Measurements from ENCODE around the gene SP2.

The SP2 gene

DNA sequence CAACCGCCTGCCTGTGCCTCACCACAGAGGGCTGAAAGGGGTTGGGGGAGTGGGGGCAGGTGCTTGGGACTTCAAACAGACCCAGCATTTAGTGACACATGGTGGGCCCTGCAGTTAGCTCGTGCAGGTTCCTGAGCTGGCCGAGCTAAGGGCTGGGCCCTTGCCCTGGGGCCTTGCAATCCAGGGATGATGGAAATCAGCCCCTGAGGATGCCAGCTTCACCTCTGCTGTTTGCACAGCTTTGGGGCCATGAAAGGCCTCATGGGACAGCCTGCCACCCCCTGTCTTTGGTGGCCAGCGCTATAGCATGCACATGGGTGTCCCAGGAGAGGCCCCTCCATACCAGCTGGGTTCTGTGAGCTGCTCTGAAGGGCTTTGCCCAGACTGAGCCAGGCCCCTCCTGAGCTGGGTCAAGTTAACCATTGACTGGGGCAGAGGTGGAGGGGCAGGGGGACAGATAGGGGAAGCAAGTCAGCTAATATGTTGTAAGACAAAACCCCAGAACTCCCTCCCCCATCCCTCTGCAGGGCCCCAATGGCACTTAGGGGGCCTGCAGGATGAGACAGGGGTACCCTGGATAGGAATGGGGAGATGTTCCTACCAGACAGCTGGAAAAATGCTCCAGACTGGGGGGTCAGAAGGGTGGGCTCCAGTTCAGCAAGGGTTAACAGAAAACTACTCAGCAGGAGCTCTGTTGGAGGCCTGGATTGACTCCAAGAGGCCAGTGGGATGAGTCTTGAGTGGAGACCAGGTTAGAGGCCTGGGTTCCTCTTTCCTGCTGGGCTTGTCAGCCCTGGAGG is 61.0 kb downstream of the SP2 start:
- Histone ChIP-seq H2AFZ (ENCODE audit: low read depth, low read length) (no peak overlapping the region), H4K20me1 (ENCODE audit: insufficient read depth, low read length) (no peaks in the 10 kb centered on the region), H3K27ac (ENCODE audit: low read length) (no peak overlapping the region), H3K9ac (ENCODE audit: low read length) (no peak overlapping the region), H3K4me3 (ENCODE audit: low read length) (no peak overlapping the region), H3K9me3 (ENCODE audit: insufficient read depth, low read length) (no peaks in the 10 kb centered on the region), H3K4me2 (ENCODE audit: low read length) (no peak overlapping the region), H3K36me3 (replicated peaks; ENCODE audit: low read depth, low read length) (peaks cover 8% of the 10 kb centered on the region), H3K27me3 (ENCODE audit: low read depth, low read length) (0 out of 2 replicates have a peak, but pooled peaks cover 3% of the 10 kb centered on the region), H3K4me1 (ENCODE audit: low read length) (peaks cover 4% of the 10 kb centered on the region), H3K79me2 (ENCODE audit: low read length) (no peaks in the 10 kb centered on the region)
- TF ChIP-seq EZH2phosphoT487 (IDR thresholded peaks at IDR 0.05; ENCODE audit: low read depth): no peak
- TF ChIP-seq, protein P1, sequence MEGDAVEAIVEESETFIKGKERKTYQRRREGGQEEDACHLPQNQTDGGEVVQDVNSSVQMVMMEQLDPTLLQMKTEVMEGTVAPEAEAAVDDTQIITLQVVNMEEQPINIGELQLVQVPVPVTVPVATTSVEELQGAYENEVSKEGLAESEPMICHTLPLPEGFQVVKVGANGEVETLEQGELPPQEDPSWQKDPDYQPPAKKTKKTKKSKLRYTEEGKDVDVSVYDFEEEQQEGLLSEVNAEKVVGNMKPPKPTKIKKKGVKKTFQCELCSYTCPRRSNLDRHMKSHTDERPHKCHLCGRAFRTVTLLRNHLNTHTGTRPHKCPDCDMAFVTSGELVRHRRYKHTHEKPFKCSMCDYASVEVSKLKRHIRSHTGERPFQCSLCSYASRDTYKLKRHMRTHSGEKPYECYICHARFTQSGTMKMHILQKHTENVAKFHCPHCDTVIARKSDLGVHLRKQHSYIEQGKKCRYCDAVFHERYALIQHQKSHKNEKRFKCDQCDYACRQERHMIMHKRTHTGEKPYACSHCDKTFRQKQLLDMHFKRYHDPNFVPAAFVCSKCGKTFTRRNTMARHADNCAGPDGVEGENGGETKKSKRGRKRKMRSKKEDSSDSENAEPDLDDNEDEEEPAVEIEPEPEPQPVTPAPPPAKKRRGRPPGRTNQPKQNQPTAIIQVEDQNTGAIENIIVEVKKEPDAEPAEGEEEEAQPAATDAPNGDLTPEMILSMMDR (IDR thresholded peaks at IDR 0.05; ENCODE audit: low read depth, low read length): no peak

DNA sequence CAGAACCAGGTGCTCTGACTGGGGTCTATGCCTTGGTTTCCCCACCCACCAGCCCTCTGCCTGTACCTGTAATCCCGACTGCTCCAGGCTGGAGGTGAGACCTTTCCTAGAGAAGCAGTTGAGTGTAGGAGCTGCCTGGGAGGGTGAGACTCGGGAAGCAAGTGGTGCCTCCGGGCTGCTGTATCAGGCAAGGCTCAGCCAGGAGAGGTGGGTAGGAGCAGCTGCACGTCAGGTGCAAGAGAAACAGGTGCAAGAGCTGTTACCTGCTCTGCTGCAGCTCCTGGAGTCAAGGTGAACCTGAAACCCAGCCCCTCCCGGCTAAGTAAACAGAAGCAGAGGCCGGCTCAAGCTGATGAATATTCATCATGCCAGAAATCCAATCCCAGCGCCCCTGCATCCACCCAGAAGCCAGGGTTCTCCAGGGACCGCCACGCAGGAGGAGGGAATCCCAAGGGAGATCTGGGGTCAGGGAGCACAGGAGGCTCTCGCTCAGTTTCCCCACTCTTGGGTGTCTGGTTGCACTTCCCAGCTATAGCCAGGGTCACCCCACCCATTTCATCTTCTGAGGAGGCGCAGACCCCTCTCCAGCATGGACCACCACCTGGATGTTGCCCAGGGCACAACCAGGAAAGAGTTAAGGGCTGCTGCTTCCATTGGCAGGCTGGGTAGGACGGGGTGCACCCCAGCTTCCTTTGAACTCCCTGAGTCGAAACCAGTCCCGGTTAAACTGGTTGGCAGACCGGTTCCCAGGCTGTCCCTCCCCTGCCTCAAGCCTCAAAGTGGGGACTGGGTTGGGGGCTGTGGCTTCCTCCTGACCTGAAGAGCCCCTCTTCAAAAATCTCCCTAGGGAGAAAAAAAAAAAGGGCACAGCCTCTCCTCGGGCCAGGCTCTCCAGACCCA is 61.8 kb downstream of the SP2 start, which contains the start of gene PRR15L:
Gene PRR15L (minus strand): TSS at position 293 of the 900 bp plus-strand sequence. CDS start 4,649 bp downstream, outside the sequence.
- Histone ChIP-seq H3K4me1 (ENCODE audit: low read length) (no peaks in the 10 kb centered on the region), H3K27me3 (ENCODE audit: low read depth, low read length) (0 out of 2 replicates have a peak, but pooled peaks cover 3% of the 10 kb centered on the region), H2AFZ (ENCODE audit: low read depth, low read length) (no peak within 1 kb of the TSS), H3K9me3 (ENCODE audit: insufficient read depth, low read length) (no peaks in the 10 kb centered on the region), H3K9ac (ENCODE audit: low read length) (no peak within 1 kb of the TSS), H3K36me3 (replicated peaks; ENCODE audit: low read depth, low read length) (peaks cover 8% of the 10 kb centered on the region), H4K20me1 (ENCODE audit: insufficient read depth, low read length) (no peaks in the 10 kb centered on the region), H3K27ac (ENCODE audit: low read length) (no peak within 1 kb of the TSS), H3K4me2 (ENCODE audit: low read length) (no peak within 1 kb of the TSS), H3K79me2 (ENCODE audit: low read length) (no peaks in the 10 kb centered on the region), H3K4me3 (ENCODE audit: low read length) (no peak within 1 kb of the TSS)
- TF ChIP-seq, protein P1 (IDR thresholded peaks at IDR 0.05; ENCODE audit: low read depth, low read length): no peak
- no peak for TF ChIP-seq EZH2phosphoT487 (IDR thresholded peaks at IDR 0.05; ENCODE audit: low read depth)

DNA sequence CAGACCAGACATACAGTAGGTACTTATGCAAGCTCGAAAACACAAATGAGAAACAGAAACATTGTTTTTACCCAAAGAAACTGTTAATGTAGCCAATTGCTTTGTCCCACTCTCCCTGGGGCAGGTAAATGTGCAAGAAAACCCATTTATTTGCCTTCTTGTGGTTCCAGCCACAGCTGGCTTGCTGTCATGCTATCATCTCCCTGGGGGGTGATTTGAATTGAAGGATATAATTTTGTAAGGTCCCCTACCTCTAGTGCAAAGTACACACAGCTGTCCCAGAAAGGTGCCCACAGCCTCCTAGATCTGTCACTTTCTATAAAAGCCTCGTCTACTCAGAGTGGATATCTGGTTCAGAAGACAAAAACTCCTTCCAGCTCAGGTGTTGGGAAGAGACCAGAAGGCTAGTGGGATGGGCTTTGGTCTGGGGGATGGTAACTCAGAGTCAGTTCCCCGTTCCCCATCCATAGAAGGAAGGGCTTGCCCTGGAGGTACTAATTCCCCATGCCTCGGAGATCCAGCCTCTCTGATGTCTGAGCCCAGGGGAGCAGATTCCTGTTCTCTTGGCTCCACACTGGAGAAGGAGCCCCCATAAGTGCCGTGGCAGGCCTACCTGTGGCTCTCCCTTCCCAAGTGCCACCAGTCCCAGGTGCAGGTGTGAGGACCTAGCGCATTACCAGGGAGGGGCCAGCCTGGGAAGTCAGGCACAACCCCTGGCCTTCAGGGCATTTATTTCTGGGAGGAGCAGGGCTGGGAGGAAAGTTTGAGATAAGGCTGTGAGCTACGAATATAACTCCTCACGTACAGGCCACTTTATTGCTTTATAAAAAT is 64.0 kb downstream of the SP2 start:
- H4K20me1 ChIP-seq (ENCODE audit: insufficient read depth, low read length): no peaks in the 10 kb centered on the region
- H3K36me3 ChIP-seq (replicated peaks; ENCODE audit: low read depth, low read length): no peaks in the 10 kb centered on the region
- H3K9ac ChIP-seq (ENCODE audit: low read length): no peak overlapping the region
- no peak overlapping the region for H2AFZ ChIP-seq (ENCODE audit: low read depth, low read length)
- TF ChIP-seq EZH2phosphoT487 (IDR thresholded peaks at IDR 0.05; ENCODE audit: low read depth): no peak
- TF ChIP-seq, protein P1 (IDR thresholded peaks at IDR 0.05; ENCODE audit: low read depth, low read length): no peak
- no peak overlapping the region for H3K4me2 ChIP-seq (ENCODE audit: low read length)
- H3K79me2 ChIP-seq (ENCODE audit: low read length): no peaks in the 10 kb centered on the region
- H3K9me3 ChIP-seq (ENCODE audit: insufficient read depth, low read length): no peaks in the 10 kb centered on the region
- no peak overlapping the region for H3K4me3 ChIP-seq (ENCODE audit: low read length)
- 0 out of 2 replicates have a peak, but pooled peaks cover 3% of the 10 kb centered on the region for H3K27me3 ChIP-seq (ENCODE audit: low read depth, low read length)
- H3K27ac ChIP-seq (ENCODE audit: low read length): no peak overlapping the region
- no peaks in the 10 kb centered on the region for H3K4me1 ChIP-seq (ENCODE audit: low read length)

Measured in OCI-LY3 (cell line).